ENCODE results near the gene FUS. TPM values are rescaled to one million over a fixed set of nuclear protein-coding genes. Genes with fewer than 3 reads are reported as not detected.

FUS gene
- total RNA-seq, 6 experiments from 2014 or later = 18.7 to 69.7 (median 40.4) TPM

DNA sequence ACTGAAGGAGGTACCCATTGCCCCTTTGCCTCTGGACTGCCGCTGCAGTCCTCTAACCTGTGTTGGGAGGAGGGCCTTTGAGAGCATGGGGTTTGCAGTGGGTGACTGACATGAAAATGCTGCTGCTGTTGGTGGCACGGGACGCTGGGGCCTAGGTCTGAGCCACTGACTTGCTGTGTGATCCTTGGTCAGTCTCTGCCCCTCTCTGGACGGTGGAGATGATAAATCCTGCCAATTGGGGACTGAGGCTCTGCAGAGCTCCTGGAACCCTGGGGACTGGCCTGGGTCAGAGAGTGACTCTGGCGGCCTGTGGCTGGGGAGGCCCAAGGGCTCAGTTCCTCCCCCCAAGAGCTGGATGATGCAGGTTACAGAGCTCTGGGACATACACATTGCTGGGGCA, 43.1 kb downstream of the FUS start:
- no peak for ATAC-seq
- 100% methylated on average over 1 of the region's 5 CpGs for WGBS (ENCODE audit: insufficient coverage, low coverage, low lambda C conversion rate, missing lambda C conversion rate)
- Histone ChIP-seq H3K27ac (no peak overlapping the region), H3K4me1 (no peaks in the 10 kb centered on the region), H3K4me3 (no peak overlapping the region), H3K27me3 (no peaks in the 10 kb centered on the region), H3K36me3 (no peaks in the 10 kb centered on the region), H3K9me3 (no peaks in the 10 kb centered on the region)
- no peak for TF ChIP-seq POLR2A (IDR thresholded peaks at IDR 0.05)
- TF ChIP-seq, protein P1, sequence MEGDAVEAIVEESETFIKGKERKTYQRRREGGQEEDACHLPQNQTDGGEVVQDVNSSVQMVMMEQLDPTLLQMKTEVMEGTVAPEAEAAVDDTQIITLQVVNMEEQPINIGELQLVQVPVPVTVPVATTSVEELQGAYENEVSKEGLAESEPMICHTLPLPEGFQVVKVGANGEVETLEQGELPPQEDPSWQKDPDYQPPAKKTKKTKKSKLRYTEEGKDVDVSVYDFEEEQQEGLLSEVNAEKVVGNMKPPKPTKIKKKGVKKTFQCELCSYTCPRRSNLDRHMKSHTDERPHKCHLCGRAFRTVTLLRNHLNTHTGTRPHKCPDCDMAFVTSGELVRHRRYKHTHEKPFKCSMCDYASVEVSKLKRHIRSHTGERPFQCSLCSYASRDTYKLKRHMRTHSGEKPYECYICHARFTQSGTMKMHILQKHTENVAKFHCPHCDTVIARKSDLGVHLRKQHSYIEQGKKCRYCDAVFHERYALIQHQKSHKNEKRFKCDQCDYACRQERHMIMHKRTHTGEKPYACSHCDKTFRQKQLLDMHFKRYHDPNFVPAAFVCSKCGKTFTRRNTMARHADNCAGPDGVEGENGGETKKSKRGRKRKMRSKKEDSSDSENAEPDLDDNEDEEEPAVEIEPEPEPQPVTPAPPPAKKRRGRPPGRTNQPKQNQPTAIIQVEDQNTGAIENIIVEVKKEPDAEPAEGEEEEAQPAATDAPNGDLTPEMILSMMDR (IDR thresholded peaks at IDR 0.05) = no peak
- no peak for DNase-seq
- intact Hi-C loops (cut with DNase I) = loop anchor here in 1 of 2 donors (10.0 kb wide), 1 partner anchor 132 kb away; the partner anchor contains the start of gene ITGAX

DNA sequence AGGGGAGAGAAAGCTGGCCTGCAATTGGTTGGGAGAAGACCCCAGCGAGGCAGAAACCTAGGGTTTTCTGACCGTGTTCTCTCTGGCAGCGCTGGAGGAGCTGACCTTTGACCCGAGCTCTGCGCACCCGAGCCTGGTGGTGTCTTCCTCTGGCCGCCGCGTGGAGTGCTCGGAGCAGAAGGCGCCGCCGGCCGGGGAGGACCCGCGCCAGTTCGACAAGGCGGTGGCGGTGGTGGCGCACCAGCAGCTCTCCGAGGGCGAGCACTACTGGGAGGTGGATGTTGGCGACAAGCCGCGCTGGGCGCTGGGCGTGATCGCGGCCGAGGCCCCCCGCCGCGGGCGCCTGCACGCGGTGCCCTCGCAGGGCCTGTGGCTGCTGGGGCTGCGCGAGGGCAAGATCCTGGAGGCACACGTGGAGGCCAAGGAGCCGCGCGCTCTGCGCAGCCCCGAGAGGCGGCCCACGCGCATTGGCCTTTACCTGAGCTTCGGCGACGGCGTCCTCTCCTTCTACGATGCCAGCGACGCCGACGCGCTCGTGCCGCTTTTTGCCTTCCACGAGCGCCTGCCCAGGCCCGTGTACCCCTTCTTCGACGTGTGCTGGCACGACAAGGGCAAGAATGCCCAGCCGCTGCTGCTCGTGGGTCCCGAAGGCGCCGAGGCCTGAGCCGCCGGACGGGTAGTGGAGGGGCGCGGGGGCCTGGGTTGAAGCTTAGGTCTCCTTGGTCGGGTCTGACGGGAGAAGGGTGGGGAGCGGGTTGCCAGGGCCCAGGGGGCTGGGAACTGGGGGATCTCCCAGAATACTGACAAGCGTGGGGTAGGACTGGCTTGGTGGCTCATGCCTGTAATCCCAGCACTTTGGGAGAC, 44.4 kb downstream of the FUS start:
- Histone ChIP-seq H3K9me3 (no peaks in the 10 kb centered on the region), H3K36me3 (no peaks in the 10 kb centered on the region), H3K27ac (no peak overlapping the region), H3K27me3 (no peaks in the 10 kb centered on the region), H3K4me3 (no peak overlapping the region), H3K4me1 (no peaks in the 10 kb centered on the region)
- DNase-seq = no peak
- 91% methylated on average over 8 of the region's 80 CpGs for WGBS (ENCODE audit: insufficient coverage, low coverage, low lambda C conversion rate, missing lambda C conversion rate)
- peak in 1 of 4 donors; percentile 31 for ATAC-seq
- intact Hi-C loops (cut with DNase I) = loop anchor here in 1 of 2 donors (10.0 kb wide), 1 partner anchor 130 kb away; the partner anchor contains the start of gene ITGAX
- TF ChIP-seq POLR2A (IDR thresholded peaks at IDR 0.05) = no peak
- TF ChIP-seq, protein P1 (IDR thresholded peaks at IDR 0.05) = no peak

- DNase-seq (no peak), ATAC-seq (no peak)
- no peaks in the 10 kb centered on the region for H3K4me1 ChIP-seq
- intact Hi-C loops (cut with DNase I) = loop anchor here in 1 of 2 donors (10.0 kb wide), 1 partner anchor 130 kb away; the partner anchor contains the start of gene ITGAX
- H3K4me3 ChIP-seq = no peak overlapping the region
- 91% methylated on average over 3 of the region's 3 CpGs for WGBS (ENCODE audit: insufficient coverage, low coverage, low lambda C conversion rate, missing lambda C conversion rate)
- no peaks in the 10 kb centered on the region for H3K9me3 ChIP-seq
- TF ChIP-seq, protein P1 (IDR thresholded peaks at IDR 0.05) = no peak
- TF ChIP-seq POLR2A (IDR thresholded peaks at IDR 0.05) = no peak
- H3K27ac ChIP-seq = no peak overlapping the region
- no peaks in the 10 kb centered on the region for H3K36me3 ChIP-seq
- no peaks in the 10 kb centered on the region for H3K27me3 ChIP-seq
Observed at GRCh38 chr16:31225193-31225592, 45.3 kb downstream of the FUS start.

- WGBS (ENCODE audit: insufficient coverage, low coverage, low lambda C conversion rate, missing lambda C conversion rate) = no CpG with 5 or more reads among the region's 4 CpGs
- DNase-seq = no peak
- H3K36me3 ChIP-seq = no peaks in the 10 kb centered on the region
- no peak overlapping the region for H3K27ac ChIP-seq
- intact Hi-C loops (cut with DNase I) = loop anchor here in 1 of 2 donors (10.0 kb wide), 1 partner anchor 127 kb away; the partner anchor contains the start of gene ITGAX
- no peaks in the 10 kb centered on the region for H3K27me3 ChIP-seq
- no peaks in the 10 kb centered on the region for H3K9me3 ChIP-seq
- no peak for TF ChIP-seq POLR2A (IDR thresholded peaks at IDR 0.05)
- TF ChIP-seq, protein P1 (IDR thresholded peaks at IDR 0.05) = no peak
- no peak for ATAC-seq
- H3K4me3 ChIP-seq = no peak overlapping the region
- H3K4me1 ChIP-seq = no peaks in the 10 kb centered on the region
Observed at GRCh38 chr16:31228206-31228605, 48.3 kb downstream of the FUS start.

Measured in right lobe of liver (tissue), 6 donors.